Measurements from ENCODE around the gene DRAP1. TPM values are rescaled to one million over a fixed set of nuclear protein-coding genes. Genes with fewer than 3 reads are reported as not detected.

Gene DRAP1
- total and polyA plus RNA-seq, 9 of the 15 experiments (the other 6 are each of a cell fraction or from before 2014, with no cell fraction given) = 9.6 to 200 (median 92.9) TPM

DNA sequence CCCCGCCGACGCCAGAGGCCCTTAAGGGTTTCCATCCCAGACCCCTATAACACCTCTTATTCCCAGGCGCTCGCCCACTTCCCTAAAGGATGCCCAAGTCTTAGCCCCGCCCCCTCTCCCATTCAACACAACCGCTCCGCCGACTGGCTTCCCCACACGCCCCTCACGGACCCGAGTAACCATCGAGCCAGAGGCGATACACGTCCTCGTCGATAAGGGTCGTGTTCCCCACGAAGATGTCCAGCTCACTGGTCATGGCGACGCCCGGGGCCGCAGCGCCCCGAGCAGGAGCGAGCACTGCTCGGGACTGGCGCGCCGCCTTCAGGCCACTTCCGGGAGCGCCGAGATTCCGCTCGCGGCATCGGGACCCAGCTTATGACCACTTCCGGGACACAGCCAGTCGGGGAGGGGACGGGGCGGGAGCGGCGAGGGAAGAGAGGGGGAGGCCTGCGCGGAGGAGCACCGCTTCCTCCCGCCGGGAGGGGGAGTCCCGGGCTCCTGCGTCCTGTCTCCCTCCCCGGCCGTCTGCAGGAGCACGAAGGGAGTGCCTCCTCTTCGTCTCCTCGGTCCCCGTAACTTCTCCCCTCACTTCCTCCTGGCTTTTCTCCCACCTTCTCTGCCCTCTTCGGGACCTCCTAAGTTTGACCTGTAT, 30.9 kb upstream of the DRAP1 start, which contains the start of gene FIBP (continued):
- TF ChIP-seq MCM3 (IDR thresholded peaks at IDR 0.05) (no peak), ZNF740 (CRISPR knock-in tag; IDR thresholded peaks at IDR 0.05) (peak; percentile 69; the same call in 1 of the 2 replicates), ZNF740 (tag; IDR thresholded peaks at IDR 0.05) (no peak), PHB2 (IDR thresholded peaks at IDR 0.05; ENCODE audit: low read depth) (no peak), PYGO2 (tag; IDR thresholded peaks at IDR 0.05) (no peak), E4F1 (CRISPR knock-in tag; IDR thresholded peaks at IDR 0.05; ENCODE audit: borderline replicate concordance) (no peak), PRMT5 (CRISPR knock-in tag; IDR thresholded peaks at IDR 0.05) (no peak), KDM4B (IDR thresholded peaks at IDR 0.05; ENCODE audit: borderline replicate concordance in 2 of 2, low read depth in 1 of 2) (peak in 1 of 2 experiments; percentile 82; a peak in 2 of 4 replicates), ZNF263 (CRISPR knock-in tag; IDR thresholded peaks at IDR 0.05; ENCODE audit: borderline replicate concordance) (peak; percentile 98), ARHGAP35 (IDR thresholded peaks at IDR 0.05; ENCODE audit: partially characterized antibody) (no peak), GATAD2A (IDR thresholded peaks at IDR 0.05) (0 out of 2 replicates have a peak, but pooled peaks have one; percentile 37), POLR2A (conservative IDR thresholded peaks at IDR 0.05) (peak; percentile 89), RUNX1 (IDR thresholded peaks at IDR 0.05; ENCODE audit: low read depth) (no peak), NFE2L1 (tag; IDR thresholded peaks at IDR 0.05; ENCODE audit: borderline replicate concordance, low read depth) (no peak), DPF2 (IDR thresholded peaks at IDR 0.05) (no peak; the same call in 1 of the 2 replicates)
- TF ChIP-seq, protein P1, sequence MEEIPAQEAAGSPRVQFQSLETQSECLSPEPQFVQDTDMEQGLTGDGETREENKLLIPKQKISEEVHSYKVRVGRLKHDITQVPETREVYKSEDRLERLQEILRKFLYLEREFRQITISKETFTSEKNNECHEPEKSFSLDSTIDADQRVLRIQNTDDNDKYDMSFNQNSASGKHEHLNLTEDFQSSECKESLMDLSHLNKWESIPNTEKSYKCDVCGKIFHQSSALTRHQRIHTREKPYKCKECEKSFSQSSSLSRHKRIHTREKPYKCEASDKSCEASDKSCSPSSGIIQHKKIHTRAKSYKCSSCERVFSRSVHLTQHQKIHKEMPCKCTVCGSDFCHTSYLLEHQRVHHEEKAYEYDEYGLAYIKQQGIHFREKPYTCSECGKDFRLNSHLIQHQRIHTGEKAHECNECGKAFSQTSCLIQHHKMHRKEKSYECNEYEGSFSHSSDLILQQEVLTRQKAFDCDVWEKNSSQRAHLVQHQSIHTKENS (CRISPR knock-in tag; IDR thresholded peaks at IDR 0.05) = no peak
- TF ChIP-seq, protein P2, sequence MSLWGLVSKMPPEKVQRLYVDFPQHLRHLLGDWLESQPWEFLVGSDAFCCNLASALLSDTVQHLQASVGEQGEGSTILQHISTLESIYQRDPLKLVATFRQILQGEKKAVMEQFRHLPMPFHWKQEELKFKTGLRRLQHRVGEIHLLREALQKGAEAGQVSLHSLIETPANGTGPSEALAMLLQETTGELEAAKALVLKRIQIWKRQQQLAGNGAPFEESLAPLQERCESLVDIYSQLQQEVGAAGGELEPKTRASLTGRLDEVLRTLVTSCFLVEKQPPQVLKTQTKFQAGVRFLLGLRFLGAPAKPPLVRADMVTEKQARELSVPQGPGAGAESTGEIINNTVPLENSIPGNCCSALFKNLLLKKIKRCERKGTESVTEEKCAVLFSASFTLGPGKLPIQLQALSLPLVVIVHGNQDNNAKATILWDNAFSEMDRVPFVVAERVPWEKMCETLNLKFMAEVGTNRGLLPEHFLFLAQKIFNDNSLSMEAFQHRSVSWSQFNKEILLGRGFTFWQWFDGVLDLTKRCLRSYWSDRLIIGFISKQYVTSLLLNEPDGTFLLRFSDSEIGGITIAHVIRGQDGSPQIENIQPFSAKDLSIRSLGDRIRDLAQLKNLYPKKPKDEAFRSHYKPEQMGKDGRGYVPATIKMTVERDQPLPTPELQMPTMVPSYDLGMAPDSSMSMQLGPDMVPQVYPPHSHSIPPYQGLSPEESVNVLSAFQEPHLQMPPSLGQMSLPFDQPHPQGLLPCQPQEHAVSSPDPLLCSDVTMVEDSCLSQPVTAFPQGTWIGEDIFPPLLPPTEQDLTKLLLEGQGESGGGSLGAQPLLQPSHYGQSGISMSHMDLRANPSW (CRISPR knock-in tag; IDR thresholded peaks at IDR 0.05) = no peak; the same call in 1 of the 2 replicates
- TF ChIP-seq, protein P3, sequence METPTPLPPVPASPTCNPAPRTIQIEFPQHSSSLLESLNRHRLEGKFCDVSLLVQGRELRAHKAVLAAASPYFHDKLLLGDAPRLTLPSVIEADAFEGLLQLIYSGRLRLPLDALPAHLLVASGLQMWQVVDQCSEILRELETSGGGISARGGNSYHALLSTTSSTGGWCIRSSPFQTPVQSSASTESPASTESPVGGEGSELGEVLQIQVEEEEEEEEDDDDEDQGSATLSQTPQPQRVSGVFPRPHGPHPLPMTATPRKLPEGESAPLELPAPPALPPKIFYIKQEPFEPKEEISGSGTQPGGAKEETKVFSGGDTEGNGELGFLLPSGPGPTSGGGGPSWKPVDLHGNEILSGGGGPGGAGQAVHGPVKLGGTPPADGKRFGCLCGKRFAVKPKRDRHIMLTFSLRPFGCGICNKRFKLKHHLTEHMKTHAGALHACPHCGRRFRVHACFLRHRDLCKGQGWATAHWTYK (CRISPR knock-in tag; IDR thresholded peaks at IDR 0.05) = no peak
- TF ChIP-seq, protein P4, sequence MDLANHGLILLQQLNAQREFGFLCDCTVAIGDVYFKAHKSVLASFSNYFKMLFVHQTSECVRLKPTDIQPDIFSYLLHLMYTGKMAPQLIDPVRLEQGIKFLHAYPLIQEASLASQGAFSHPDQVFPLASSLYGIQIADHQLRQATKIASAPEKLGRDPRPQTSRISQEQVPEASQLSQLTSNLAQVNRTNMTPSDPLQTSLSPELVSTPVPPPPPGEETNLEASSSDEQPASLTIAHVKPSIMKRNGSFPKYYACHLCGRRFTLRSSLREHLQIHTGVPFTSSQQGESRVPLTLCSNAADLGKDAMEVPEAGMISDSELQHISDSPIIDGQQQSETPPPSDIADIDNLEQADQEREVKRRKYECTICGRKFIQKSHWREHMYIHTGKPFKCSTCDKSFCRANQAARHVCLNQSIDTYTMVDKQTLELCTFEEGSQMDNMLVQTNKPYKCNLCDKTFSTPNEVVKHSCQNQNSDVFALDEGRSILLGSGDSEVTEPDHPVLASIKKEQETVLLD (IDR thresholded peaks at IDR 0.05) = no peak
